Activated T-cell treated with anti-CD3 and anti-CD28 coated beads, Interleukin-2, amount 50 U/mL, for 24 hours (primary cell): ENCODE measurements around the gene ANXA3.
"Not testable (repeated sequence)": the region's sequence is repeated elsewhere in the genome, so short reads cannot be mapped to it uniquely, and the experiment has no call there.

ENCODE experiments used
- DNase-seq: peaks from one replicate; pipeline ENCODE4 v3.0.0-alpha.2; 2020
- H3K27ac Mint-ChIP-seq: 2 replicates; pipeline ENCODE4 v1.8.0; 2020; ENCODE audit warnings: mild to moderate bottlenecking, mixed read lengths
- H3K27me3 Mint-ChIP-seq: 2 replicates; pipeline ENCODE4 v1.8.0; 2020; ENCODE audit warnings: mixed read lengths
- H3K36me3 Mint-ChIP-seq: 2 replicates; pipeline ENCODE4 v1.8.0; 2020; ENCODE audit warnings: low read depth, mixed read lengths
- H3K4me1 Mint-ChIP-seq: 2 replicates; pipeline ENCODE4 v1.8.0; 2020; ENCODE audit warnings: low read depth, mixed read lengths
- H3K4me3 Mint-ChIP-seq: 2 replicates; pipeline ENCODE4 v1.8.0; 2020; ENCODE audit warnings: mild to moderate bottlenecking, moderate library complexity, mixed read lengths
- H3K9me3 Mint-ChIP-seq: 2 replicates; pipeline ENCODE4 v1.8.0; 2020; ENCODE audit warnings: mixed read lengths

ANXA3 gene

GRCh38 chr4:78551420-78552351 is at the start of gene ANXA3:
Gene ANXA3 (plus strand): TSS chr4:78551770. CDS start chr4:78554474, 2,704 bp downstream.
- Mint-ChIP-seq H3K36me3 (no peaks in the 10 kb centered on the region), H3K4me3 (peak within 1 kb of the TSS; percentile 71), H3K27ac (no peak within 1 kb of the TSS), H3K9me3 (no peaks in the 10 kb centered on the region), H3K4me1 (peaks cover 9% of the 10 kb centered on the region), H3K27me3 (peaks cover 42% of the 10 kb centered on the region)
- DNase-seq: peak; percentile 35

- H3K36me3 Mint-ChIP-seq, H3K27ac Mint-ChIP-seq, H3K27me3 Mint-ChIP-seq, H3K4me1 Mint-ChIP-seq, H3K9me3 Mint-ChIP-seq, DNase-seq, H3K4me3 Mint-ChIP-seq: not testable (repeated sequence)
Observed at GRCh38 chr4:78506260-78506659, 45.3 kb upstream of the ANXA3 start.

- H3K9me3 Mint-ChIP-seq: no peaks in the 10 kb centered on the region
- peaks cover 6% of the 10 kb centered on the region for H3K27me3 Mint-ChIP-seq
- H3K4me1 Mint-ChIP-seq: no peaks in the 10 kb centered on the region
- no peak overlapping the region for H3K27ac Mint-ChIP-seq
- no peaks in the 10 kb centered on the region for H3K36me3 Mint-ChIP-seq
- no peak for DNase-seq
- no peak overlapping the region for H3K4me3 Mint-ChIP-seq
Observed at GRCh38 chr4:78509043-78509442, 42.5 kb upstream of the ANXA3 start.

GRCh38 chr4:78510108-78510507 is 41.5 kb upstream of the ANXA3 start:
- no peak overlapping the region for H3K27ac Mint-ChIP-seq

GRCh38 chr4:78510681-78511080 is 40.9 kb upstream of the ANXA3 start:
- no peaks in the 10 kb centered on the region for H3K36me3 Mint-ChIP-seq
- H3K27ac Mint-ChIP-seq: no peak overlapping the region
- no peaks in the 10 kb centered on the region for H3K9me3 Mint-ChIP-seq
- no peaks in the 10 kb centered on the region for H3K4me1 Mint-ChIP-seq
- H3K27me3 Mint-ChIP-seq: peaks cover 6% of the 10 kb centered on the region
- no peak for DNase-seq
- no peak overlapping the region for H3K4me3 Mint-ChIP-seq

More at GRCh38 chr4:78510108-78510507, 41.5 kb upstream of the ANXA3 start:
- Mint-ChIP-seq H3K27me3 (peaks cover 6% of the 10 kb centered on the region), H3K36me3 (no peaks in the 10 kb centered on the region), H3K4me3 (no peak overlapping the region), H3K9me3 (no peaks in the 10 kb centered on the region), H3K4me1 (no peaks in the 10 kb centered on the region)
- DNase-seq: no peak

GRCh38 chr4:78512357-78512920 is 39.1 kb upstream of the ANXA3 start:
- no peaks in the 10 kb centered on the region for H3K9me3 Mint-ChIP-seq
- no peaks in the 10 kb centered on the region for H3K36me3 Mint-ChIP-seq
- no peak for DNase-seq
- no peaks in the 10 kb centered on the region for H3K4me1 Mint-ChIP-seq
- H3K4me3 Mint-ChIP-seq: no peak overlapping the region
- no peak overlapping the region for H3K27ac Mint-ChIP-seq
- no peaks in the 10 kb centered on the region for H3K27me3 Mint-ChIP-seq

- H3K9me3 Mint-ChIP-seq: no peaks in the 10 kb centered on the region
- DNase-seq: no peak
- H3K27ac Mint-ChIP-seq: no peak overlapping the region
- H3K4me3 Mint-ChIP-seq: no peak overlapping the region
- H3K27me3 Mint-ChIP-seq: no peaks in the 10 kb centered on the region
- H3K4me1 Mint-ChIP-seq: no peaks in the 10 kb centered on the region
- no peaks in the 10 kb centered on the region for H3K36me3 Mint-ChIP-seq
Observed at GRCh38 chr4:78513411-78513975, 38.1 kb upstream of the ANXA3 start.

GRCh38 chr4:78517050-78517652 is 34.4 kb upstream of the ANXA3 start:
- DNase-seq: no peak
- H3K27ac Mint-ChIP-seq: no peak overlapping the region
- no peaks in the 10 kb centered on the region for H3K4me1 Mint-ChIP-seq
- peaks cover 5% of the 10 kb centered on the region for H3K27me3 Mint-ChIP-seq
- H3K4me3 Mint-ChIP-seq: no peak overlapping the region
- no peaks in the 10 kb centered on the region for H3K9me3 Mint-ChIP-seq
- H3K36me3 Mint-ChIP-seq: no peaks in the 10 kb centered on the region

GRCh38 chr4:78518561-78518960 is 33.0 kb upstream of the ANXA3 start:
- Mint-ChIP-seq H3K27me3 (peaks cover 8% of the 10 kb centered on the region), H3K36me3 (no peaks in the 10 kb centered on the region), H3K4me1 (no peaks in the 10 kb centered on the region), H3K27ac (no peak overlapping the region), H3K4me3 (no peak overlapping the region), H3K9me3 (no peaks in the 10 kb centered on the region)
- DNase-seq: no peak

- Mint-ChIP-seq H3K36me3 (no peaks in the 10 kb centered on the region), H3K9me3 (no peaks in the 10 kb centered on the region), H3K27ac (no peak overlapping the region), H3K4me3 (no peak overlapping the region), H3K27me3 (peaks cover 12% of the 10 kb centered on the region), H3K4me1 (no peaks in the 10 kb centered on the region)
- DNase-seq: no peak
Observed at GRCh38 chr4:78519962-78520361, 31.6 kb upstream of the ANXA3 start.

GRCh38 chr4:78520808-78521226 is 30.8 kb upstream of the ANXA3 start:
- DNase-seq: no peak
- no peaks in the 10 kb centered on the region for H3K36me3 Mint-ChIP-seq
- H3K4me1 Mint-ChIP-seq: no peaks in the 10 kb centered on the region
- H3K9me3 Mint-ChIP-seq: no peaks in the 10 kb centered on the region
- H3K4me3 Mint-ChIP-seq: no peak overlapping the region
- no peak overlapping the region for H3K27ac Mint-ChIP-seq
- H3K27me3 Mint-ChIP-seq: peaks cover 12% of the 10 kb centered on the region

- H3K4me1 Mint-ChIP-seq: no peaks in the 10 kb centered on the region
- H3K9me3 Mint-ChIP-seq: no peaks in the 10 kb centered on the region
Observed at GRCh38 chr4:78524009-78524408, 27.6 kb upstream of the ANXA3 start.

GRCh38 chr4:78525559-78525958 is 26.0 kb upstream of the ANXA3 start:
- Mint-ChIP-seq H3K4me3 (no peak overlapping the region), H3K4me1 (no peaks in the 10 kb centered on the region), H3K27ac (no peak overlapping the region), H3K9me3 (no peaks in the 10 kb centered on the region), H3K36me3 (no peaks in the 10 kb centered on the region), H3K27me3 (peaks cover 9% of the 10 kb centered on the region)
- DNase-seq: no peak

More at GRCh38 chr4:78524009-78524408, 27.6 kb upstream of the ANXA3 start:
- H3K27ac Mint-ChIP-seq: no peak overlapping the region
- peaks cover 12% of the 10 kb centered on the region for H3K27me3 Mint-ChIP-seq
- no peaks in the 10 kb centered on the region for H3K36me3 Mint-ChIP-seq
- H3K4me3 Mint-ChIP-seq: no peak overlapping the region
- no peak for DNase-seq

GRCh38 chr4:78527103-78527502 is 24.5 kb upstream of the ANXA3 start:
- H3K4me3 Mint-ChIP-seq: no peak overlapping the region
- H3K27me3 Mint-ChIP-seq: peaks cover 6% of the 10 kb centered on the region
- no peak overlapping the region for H3K27ac Mint-ChIP-seq
- DNase-seq: no peak
- H3K36me3 Mint-ChIP-seq: no peaks in the 10 kb centered on the region
- H3K4me1 Mint-ChIP-seq: no peaks in the 10 kb centered on the region
- H3K9me3 Mint-ChIP-seq: no peaks in the 10 kb centered on the region
